A549 (cell line): ENCODE measurements around the gene MYO18A.

Experiments
- CEBPB ChIP-seq, 2 experiments: fragments of >200 bp in 1 of 2; sonication (Bioruptor Twin) in 1 of 2; formaldehyde crosslinking in 1 of 2; IDR thresholded peaks; 2 replicates each; pipeline ENCODE4 v1.6.1; 2012 to 2016
- JUN ChIP-seq, 2 experiments: fragments of >200 bp; sonication (Bioruptor Twin); formaldehyde crosslinking; IDR thresholded peaks; 2 replicates in 1 of 2; 3 replicates in 1 of 2; pipeline ENCODE4 v1.6.1; 2016 to 2017
- KDM1A ChIP-seq: fragments of 200-600 bp; sonication (generic); IDR thresholded peaks from 2 replicates; pipeline ENCODE4 v1.6.1; 2016; ENCODE audit warnings: low read depth, mild to moderate bottlenecking
- MAFK ChIP-seq: fragments of 450-650 bp; IDR thresholded peaks from 2 replicates; pipeline ENCODE4 v1.6.1; 2014; ENCODE audit not compliant: partially characterized antibody
- POLR2A ChIP-seq: IDR thresholded peaks from 2 replicates; pipeline ENCODE4 v1.6.1; 2012; ENCODE audit warnings: mild to moderate bottlenecking, low read length
- RAD21 ChIP-seq, 2 experiments: fragments of >200 bp in 1 of 2; sonication (Bioruptor Twin) in 1 of 2; formaldehyde crosslinking in 1 of 2; IDR thresholded peaks in 1 of 2; conservative IDR thresholded peaks in 1 of 2; 2 replicates in 1 of 2; 3 replicates in 1 of 2; pipeline ENCODE4 v1.6.1; 2012 to 2018; ENCODE audit warnings: inconsistent platforms in 1 of 2
- RARB ChIP-seq: fragments of 250-450 bp; sonication (Bioruptor Pico); IDR thresholded peaks from 2 replicates; pipeline ENCODE4 v1.8.0; 2021; ENCODE audit warnings: mild to moderate bottlenecking, moderate library complexity
- TF ChIP-seq, protein P1 (sequence below): fragments of >200 bp; sonication (Bioruptor Twin); formaldehyde crosslinking; IDR thresholded peaks from 3 replicates; pipeline ENCODE4 v1.5.1; 2016
- TF ChIP-seq, protein P2 (sequence below): IDR thresholded peaks from 2 replicates; pipeline ENCODE4 v1.6.1; 2012; ENCODE audit warnings: low read depth, borderline replicate concordance

DNA sequence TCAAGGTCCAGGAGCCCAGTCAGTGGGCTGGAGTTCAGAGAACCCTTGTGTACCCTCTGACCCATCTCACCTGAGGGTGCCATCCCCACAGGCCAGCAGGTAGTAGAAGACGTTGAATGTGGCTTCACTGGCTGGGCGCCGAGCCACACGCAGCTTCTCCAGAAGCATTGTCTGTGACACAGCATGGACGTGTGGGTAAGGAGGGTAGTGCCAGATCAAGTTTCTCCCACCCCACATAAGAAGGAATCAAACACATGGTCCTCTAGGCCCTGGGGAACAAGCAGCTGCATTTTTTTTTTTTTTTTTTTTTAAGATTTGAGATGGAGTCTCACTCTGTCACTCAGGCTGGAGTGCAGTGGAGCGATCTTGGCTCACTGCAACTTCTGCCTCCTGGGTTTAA lies 60.9 kb downstream of the MYO18A start:
- TF ChIP-seq, protein P1, sequence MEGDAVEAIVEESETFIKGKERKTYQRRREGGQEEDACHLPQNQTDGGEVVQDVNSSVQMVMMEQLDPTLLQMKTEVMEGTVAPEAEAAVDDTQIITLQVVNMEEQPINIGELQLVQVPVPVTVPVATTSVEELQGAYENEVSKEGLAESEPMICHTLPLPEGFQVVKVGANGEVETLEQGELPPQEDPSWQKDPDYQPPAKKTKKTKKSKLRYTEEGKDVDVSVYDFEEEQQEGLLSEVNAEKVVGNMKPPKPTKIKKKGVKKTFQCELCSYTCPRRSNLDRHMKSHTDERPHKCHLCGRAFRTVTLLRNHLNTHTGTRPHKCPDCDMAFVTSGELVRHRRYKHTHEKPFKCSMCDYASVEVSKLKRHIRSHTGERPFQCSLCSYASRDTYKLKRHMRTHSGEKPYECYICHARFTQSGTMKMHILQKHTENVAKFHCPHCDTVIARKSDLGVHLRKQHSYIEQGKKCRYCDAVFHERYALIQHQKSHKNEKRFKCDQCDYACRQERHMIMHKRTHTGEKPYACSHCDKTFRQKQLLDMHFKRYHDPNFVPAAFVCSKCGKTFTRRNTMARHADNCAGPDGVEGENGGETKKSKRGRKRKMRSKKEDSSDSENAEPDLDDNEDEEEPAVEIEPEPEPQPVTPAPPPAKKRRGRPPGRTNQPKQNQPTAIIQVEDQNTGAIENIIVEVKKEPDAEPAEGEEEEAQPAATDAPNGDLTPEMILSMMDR, result no peak
- no peak for TF ChIP-seq KDM1A
- TF ChIP-seq MAFK, result no peak
- TF ChIP-seq RAD21 (conservative IDR thresholded peaks at IDR 0.05 in 1 of 2, IDR thresholded peaks at IDR 0.05 in 1 of 2), result no peak
- TF ChIP-seq, protein P2, sequence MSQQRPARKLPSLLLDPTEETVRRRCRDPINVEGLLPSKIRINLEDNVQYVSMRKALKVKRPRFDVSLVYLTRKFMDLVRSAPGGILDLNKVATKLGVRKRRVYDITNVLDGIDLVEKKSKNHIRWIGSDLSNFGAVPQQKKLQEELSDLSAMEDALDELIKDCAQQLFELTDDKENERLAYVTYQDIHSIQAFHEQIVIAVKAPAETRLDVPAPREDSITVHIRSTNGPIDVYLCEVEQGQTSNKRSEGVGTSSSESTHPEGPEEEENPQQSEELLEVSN, result no peak
- TF ChIP-seq CEBPB (IDR thresholded peaks at IDR 0.05), result no peak
- TF ChIP-seq JUN (IDR thresholded peaks at IDR 0.05), result no peak
- TF ChIP-seq POLR2A, result no peak
- no peak for TF ChIP-seq RARB (CRISPR knock-in tag)
